Smooth muscle cell (in vitro differentiated cells): ENCODE measurements around the gene SLX4. TPM values are rescaled to one million over a fixed set of nuclear protein-coding genes. Genes with fewer than 3 reads are reported as not detected.

Experiments used
- DNase-seq: peaks from one replicate; lab custom pipeline; 2025; ENCODE audit not compliant: unreplicated experiment; lab: John Stamatoyannopoulos, UW
- H2AFZ ChIP-seq: fragments of 200-600 bp; sonication (generic); 2 replicates; pipeline ENCODE4 v1.6.0; 2016; ENCODE audit warnings: antibody characterized with exemption, low read depth, mild to moderate bottlenecking
- H3F3A ChIP-seq: fragments of 200-600 bp; sonication (generic); 2 replicates; pipeline ENCODE4 v1.6.0; 2017; ENCODE audit warnings: antibody characterized with exemption, low read depth
- H3K27ac ChIP-seq: fragments of 200-600 bp; sonication (generic); 2 replicates; pipeline ENCODE4 v1.5.1; 2016; ENCODE audit warnings: low read depth, mild to moderate bottlenecking
- H3K27me3 ChIP-seq: fragments of 200-600 bp; sonication (generic); 2 replicates; pipeline ENCODE4 v1.6.1; 2016; ENCODE audit warnings: low read depth, mild to moderate bottlenecking
- H3K36me3 ChIP-seq: fragments of 200-600 bp; sonication (generic); 2 replicates; pipeline ENCODE4 v1.5.1; 2016; ENCODE audit warnings: low read depth
- H3K4me1 ChIP-seq: fragments of 200-600 bp; sonication (generic); 2 replicates; pipeline ENCODE4 v1.5.1; 2016; ENCODE audit warnings: low read depth
- H3K4me2 ChIP-seq: fragments of 200-600 bp; sonication (generic); 2 replicates; pipeline ENCODE4 v1.6.0; 2016; ENCODE audit warnings: mild to moderate bottlenecking
- H3K4me3 ChIP-seq: fragments of 200-600 bp; sonication (generic); 2 replicates; pipeline ENCODE4 v1.5.1; 2016; ENCODE audit warnings: mild to moderate bottlenecking
- H3K79me2 ChIP-seq: fragments of 200-600 bp; sonication (generic); 2 replicates; pipeline ENCODE4 v1.6.0; 2016; ENCODE audit warnings: low read depth, mild to moderate bottlenecking
- H3K9ac ChIP-seq: fragments of 200-600 bp; sonication (generic); 2 replicates; pipeline ENCODE4 v1.6.0; 2016; ENCODE audit warnings: low read depth
- H3K9me3 ChIP-seq: fragments of 200-600 bp; sonication (generic); replicated peaks from 2 replicates; pipeline ENCODE4 v1.5.1; 2016; ENCODE audit warnings: low read depth
- H4K20me1 ChIP-seq: fragments of 200-600 bp; sonication (generic); 2 replicates; pipeline ENCODE4 v1.6.0; 2016; ENCODE audit warnings: low read depth
- WGBS: methylation state at CpG from one replicate; pipeline ENCODE4 v1.1.7; 2016; ENCODE audit warnings: low lambda C conversion rate; 5-methylcytosine and 5-hydroxymethylcytosine counted together
- polyA plus RNA-seq: library from polyadenylated mRNA; unstranded; fragments of >200 nt; fragmentation: Nextera tagmentation; extraction: Ambion mirVana; gene quantifications from 2 replicates; pipeline ENCODE4 v1.2.1, GENCODE V29; 2016
- total RNA-seq: library from RNA; depleted of rRNA; stranded (reverse); fragments of >200 nt; gene quantifications from 2 replicates; pipeline ENCODE4 v1.2.3, GENCODE V29; 2014
- TF ChIP-seq, protein P1 (sequence below): fragments of 200-600 bp; sonication (generic); IDR thresholded peaks from 2 replicates; pipeline ENCODE4 v1.5.1; 2017; ENCODE audit warnings: borderline replicate concordance, mild to moderate bottlenecking, antibody characterized with exemption; ENCODE audit not compliant: insufficient read depth, poor library complexity, severe bottlenecking

The SLX4 gene
- total and polyA plus RNA-seq, 2 experiments from 2014 or later: 3.5 to 3.6 TPM

DNA sequence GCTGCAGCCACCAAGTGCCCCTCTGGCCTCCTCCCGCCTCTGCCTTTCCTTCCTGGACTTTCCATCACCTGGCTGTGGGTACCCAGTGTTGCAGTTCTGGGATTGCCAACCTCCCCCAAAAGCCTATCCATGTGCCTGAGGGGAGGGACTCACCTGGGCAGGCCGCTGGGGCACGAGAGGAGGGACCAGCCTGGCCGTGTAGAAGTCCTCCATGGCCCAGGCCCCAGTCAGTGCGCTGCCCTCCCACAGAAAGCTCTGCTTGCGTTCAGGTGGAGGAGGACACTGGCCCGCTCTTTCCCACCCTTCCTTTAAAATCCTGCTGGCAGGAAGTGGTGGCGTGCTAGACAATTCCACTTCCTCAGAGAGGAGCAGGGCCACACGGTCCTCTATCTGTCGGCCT lies 14.2 kb downstream of the SLX4 start:
- no peaks in the 10 kb centered on the region for H3K9me3 ChIP-seq
- WGBS: 92% methylated on average over 10 of the region's 10 CpGs
- no peak overlapping the region for H3K9ac ChIP-seq

GRCh38 chr16:3596101-3596861 lies 15.1 kb downstream of the SLX4 start:
- Histone ChIP-seq H3K9ac (no peak overlapping the region), H3K27me3 (no peaks in the 10 kb centered on the region), H3K36me3 (no peaks in the 10 kb centered on the region), H3K4me2 (no peak overlapping the region), H3K9me3 (no peaks in the 10 kb centered on the region), H3K4me3 (no peak overlapping the region), H3F3A (no peaks in the 10 kb centered on the region), H4K20me1 (no peaks in the 10 kb centered on the region), H3K27ac (no peak overlapping the region), H3K79me2 (no peaks in the 10 kb centered on the region), H2AFZ (no peak overlapping the region), H3K4me1 (no peaks in the 10 kb centered on the region)
- TF ChIP-seq, protein P1, sequence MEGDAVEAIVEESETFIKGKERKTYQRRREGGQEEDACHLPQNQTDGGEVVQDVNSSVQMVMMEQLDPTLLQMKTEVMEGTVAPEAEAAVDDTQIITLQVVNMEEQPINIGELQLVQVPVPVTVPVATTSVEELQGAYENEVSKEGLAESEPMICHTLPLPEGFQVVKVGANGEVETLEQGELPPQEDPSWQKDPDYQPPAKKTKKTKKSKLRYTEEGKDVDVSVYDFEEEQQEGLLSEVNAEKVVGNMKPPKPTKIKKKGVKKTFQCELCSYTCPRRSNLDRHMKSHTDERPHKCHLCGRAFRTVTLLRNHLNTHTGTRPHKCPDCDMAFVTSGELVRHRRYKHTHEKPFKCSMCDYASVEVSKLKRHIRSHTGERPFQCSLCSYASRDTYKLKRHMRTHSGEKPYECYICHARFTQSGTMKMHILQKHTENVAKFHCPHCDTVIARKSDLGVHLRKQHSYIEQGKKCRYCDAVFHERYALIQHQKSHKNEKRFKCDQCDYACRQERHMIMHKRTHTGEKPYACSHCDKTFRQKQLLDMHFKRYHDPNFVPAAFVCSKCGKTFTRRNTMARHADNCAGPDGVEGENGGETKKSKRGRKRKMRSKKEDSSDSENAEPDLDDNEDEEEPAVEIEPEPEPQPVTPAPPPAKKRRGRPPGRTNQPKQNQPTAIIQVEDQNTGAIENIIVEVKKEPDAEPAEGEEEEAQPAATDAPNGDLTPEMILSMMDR: no peak
- WGBS: 96% methylated on average over 26 of the region's 27 CpGs
- DNase-seq: no peak

More for the DNA sequence above, 14.2 kb downstream of the SLX4 start:
- DNase-seq: no peak
- no peaks in the 10 kb centered on the region for H3K27me3 ChIP-seq
- no peak overlapping the region for H3K27ac ChIP-seq
- H4K20me1 ChIP-seq: no peaks in the 10 kb centered on the region
- no peaks in the 10 kb centered on the region for H3K4me1 ChIP-seq
- no peaks in the 10 kb centered on the region for H3K36me3 ChIP-seq
- H3F3A ChIP-seq: no peaks in the 10 kb centered on the region
- TF ChIP-seq, protein P1: no peak
- H3K79me2 ChIP-seq: no peaks in the 10 kb centered on the region
- no peak overlapping the region for H2AFZ ChIP-seq
- no peak overlapping the region for H3K4me3 ChIP-seq
- H3K4me2 ChIP-seq: no peak overlapping the region

DNA sequence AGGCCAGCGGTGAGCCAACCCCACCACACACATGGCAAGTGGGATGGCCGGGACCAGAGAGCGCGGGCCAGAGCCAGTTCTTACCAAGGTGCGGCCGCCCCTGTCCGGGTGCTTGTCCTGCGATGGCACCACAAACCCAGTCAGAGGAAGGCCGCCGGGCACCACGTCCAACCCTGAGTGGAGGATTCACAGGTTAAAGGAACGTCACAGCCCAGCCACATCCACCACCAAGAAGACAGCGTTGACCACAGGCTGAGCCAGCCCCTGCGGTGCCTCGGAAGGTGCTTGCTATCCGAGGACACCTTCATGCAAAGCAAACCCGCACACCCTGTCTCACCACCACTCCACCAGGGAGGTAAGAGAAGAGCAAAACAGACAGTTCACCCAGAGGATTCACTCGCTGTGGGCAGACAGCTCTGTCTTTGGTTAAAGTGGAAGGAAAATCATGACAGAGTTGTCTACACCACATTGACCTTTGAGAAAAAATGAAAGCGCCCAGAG lies 15.8 kb downstream of the SLX4 start:
- H3K4me3 ChIP-seq: no peak overlapping the region
- no peak overlapping the region for H3K4me2 ChIP-seq
- H3K4me1 ChIP-seq: no peaks in the 10 kb centered on the region
- H3K27me3 ChIP-seq: no peaks in the 10 kb centered on the region
- no peaks in the 10 kb centered on the region for H3F3A ChIP-seq
- H3K27ac ChIP-seq: no peak overlapping the region
- 99% methylated on average over 19 of the region's 19 CpGs for WGBS
- no peak for DNase-seq
- H3K9ac ChIP-seq: no peak overlapping the region
- TF ChIP-seq, protein P1: no peak
- H2AFZ ChIP-seq: no peak overlapping the region
- H4K20me1 ChIP-seq: no peaks in the 10 kb centered on the region
- H3K36me3 ChIP-seq: no peaks in the 10 kb centered on the region
- H3K9me3 ChIP-seq: no peaks in the 10 kb centered on the region
- H3K79me2 ChIP-seq: no peaks in the 10 kb centered on the region

DNA sequence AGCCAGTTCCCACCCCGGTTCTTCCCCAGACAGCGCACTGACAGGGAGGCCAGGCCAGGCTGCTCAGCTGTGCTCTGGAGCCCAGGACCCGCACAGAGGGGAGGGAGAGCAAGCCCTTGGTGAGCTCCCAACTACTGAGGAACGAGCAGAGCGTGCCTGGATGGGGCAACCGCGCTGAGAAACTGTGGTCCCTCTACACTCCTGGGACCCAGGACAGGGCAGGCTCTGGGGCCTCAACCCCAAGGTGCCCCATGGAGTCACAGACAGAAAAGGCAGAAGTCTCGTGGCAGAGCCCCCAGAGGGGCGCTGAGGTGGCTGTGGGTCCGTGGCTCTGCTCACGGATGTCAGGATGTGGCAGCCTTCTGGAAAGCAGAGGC lies 16.3 kb downstream of the SLX4 start:
- H3K27me3 ChIP-seq: no peaks in the 10 kb centered on the region
- WGBS: 98% methylated on average over 11 of the region's 11 CpGs
- TF ChIP-seq, protein P1: no peak
- no peaks in the 10 kb centered on the region for H3K36me3 ChIP-seq
- H3K4me1 ChIP-seq: no peaks in the 10 kb centered on the region
- H3K9ac ChIP-seq: no peak overlapping the region
- no peak for DNase-seq
- H2AFZ ChIP-seq: no peak overlapping the region
- H3K4me3 ChIP-seq: no peak overlapping the region
- H3F3A ChIP-seq: no peaks in the 10 kb centered on the region
- no peak overlapping the region for H3K4me2 ChIP-seq
- no peaks in the 10 kb centered on the region for H3K9me3 ChIP-seq
- H3K27ac ChIP-seq: no peak overlapping the region
- no peaks in the 10 kb centered on the region for H4K20me1 ChIP-seq
- H3K79me2 ChIP-seq: no peaks in the 10 kb centered on the region
